B cell (primary cell): ENCODE results near the gene AZIN2. TPM values are rescaled to one million over a fixed set of nuclear protein-coding genes. Genes with fewer than 3 reads are reported as not detected.

Experiments used
- ATAC-seq: fragments of 200-7000 bp; cut with Tn5 transposase; one replicate; pipeline ENCODE4 v1.10.0; 2021; ENCODE audit warnings: low read depth, mild to moderate bottlenecking, moderate number of reproducible peaks, moderate library complexity
- CTCF ChIA-PET: fragments of 350-600 bp; sonication (Branson Sonifier 250); formaldehyde crosslinking; loops from one replicate; lab custom pipeline; 2021; ENCODE audit warnings: antibody characterized with exemption, inconsistent platforms; lab: Charles Lee
- POLR2A ChIA-PET: fragments of 350-600 bp; sonication (Branson Sonifier 250); formaldehyde crosslinking; loops from one replicate; lab custom pipeline; 2021; ENCODE audit warnings: antibody characterized with exemption; lab: Charles Lee
- DNase-seq: peaks from one replicate; pipeline ENCODE4 v3.0.0; 2013
- H2AFZ ChIP-seq: 2 replicates; pipeline ENCODE4 v1.6.1; 2012; ENCODE audit warnings: mild to moderate bottlenecking, low read depth, low read length; ENCODE audit not compliant: insufficient read depth, poor library complexity, severe bottlenecking
- H3K27ac ChIP-seq, 2 donors: 1 replicate in 1 of 2; 2 replicates in 1 of 2; pipeline ENCODE4 v1.5.1; 2012 to 2013; ENCODE audit warnings: low read length in 2 of 2, mild to moderate bottlenecking in 2 of 2, moderate library complexity in 1 of 2
- H3K27me3 ChIP-seq, 4 experiments: fragments of 200-600 bp in 1 of 4; sonication (generic) in 1 of 4; replicated peaks in 1 of 4; 1 replicate in 2 of 4; 2 replicates in 2 of 4; pipeline versions ENCODE4 v1.6.1 to v1.7.0; 2013 to 2016; ENCODE audit warnings: low read length in 3 of 4, mild to moderate bottlenecking in 2 of 4, mixed read lengths in 1 of 4, moderate library complexity in 1 of 4; ENCODE audit not compliant: insufficient read depth in 4 of 4, control insufficient read depth in 3 of 4; ENCODE audit errors: control extremely low read depth in 1 of 4
- H3K36me3 ChIP-seq, 2 experiments: replicated peaks in 1 of 2; 1 replicate in 1 of 2; 2 replicates in 1 of 2; pipeline versions ENCODE4 v1.6.1 to v1.7.1; 2013; ENCODE audit warnings: low read length in 1 of 2; ENCODE audit not compliant: insufficient read depth in 2 of 2, control insufficient read depth in 1 of 2; ENCODE audit errors: control extremely low read depth in 1 of 2, extremely low read depth in 1 of 2
- H3K4me1 ChIP-seq, 2 donors: fragments of 200-600 bp in 1 of 2; sonication (generic) in 1 of 2; 1 replicate in 1 of 2; 2 replicates in 1 of 2; pipeline versions ENCODE4 v1.5.1 to v1.6.1; 2013 to 2017; ENCODE audit warnings: low read length in 2 of 2; ENCODE audit not compliant: control insufficient read depth in 2 of 2, insufficient read depth in 2 of 2
- H3K4me2 ChIP-seq: replicated peaks from 2 replicates; pipeline ENCODE3; 2012; ENCODE audit warnings: mild to moderate bottlenecking, low read depth, low read length; ENCODE audit not compliant: poor library complexity, severe bottlenecking
- H3K4me3 ChIP-seq, 5 experiments: fragments of 200-600 bp in 1 of 5; sonication (generic) in 1 of 5; 1 replicate in 3 of 5; 2 replicates in 2 of 5; pipeline versions ENCODE4 v1.5.1 to v1.7.0; 2011 to 2016; ENCODE audit warnings: low read length in 4 of 5, mild to moderate bottlenecking in 4 of 5, low read depth in 2 of 5, control low read depth in 1 of 5, moderate library complexity in 1 of 5; ENCODE audit not compliant: insufficient read depth in 1 of 5; ENCODE audit errors: control extremely low read depth in 1 of 5, extremely low read depth in 1 of 5
- H3K79me2 ChIP-seq: fragments of 200-600 bp; sonication (generic); one replicate; pipeline ENCODE4 v1.6.0; 2016; ENCODE audit warnings: low read length; ENCODE audit not compliant: control insufficient read depth, insufficient read depth
- H3K9ac ChIP-seq: fragments of 200-600 bp; sonication (generic); 2 replicates; pipeline ENCODE4 v1.6.1; 2017; ENCODE audit warnings: mild to moderate bottlenecking, low read length, moderate library complexity
- H3K9me3 ChIP-seq, 3 donors: one replicate each; pipeline versions ENCODE4 v1.6.1 to v1.7.1; 2013; ENCODE audit warnings: low read length in 2 of 3; ENCODE audit not compliant: control insufficient read depth in 2 of 3, insufficient read depth in 1 of 3; ENCODE audit errors: control extremely low read depth in 1 of 3
- H4K20me1 ChIP-seq: 2 replicates; pipeline ENCODE4 v1.6.0; 2012; ENCODE audit warnings: mild to moderate bottlenecking, low read length; ENCODE audit not compliant: insufficient read depth, control insufficient read depth, poor library complexity, severe bottlenecking
- H3K27ac Mint-ChIP-seq: one replicate; pipeline ENCODE4 v1.8.0; 2021; ENCODE audit warnings: mixed read lengths
- H3K27me3 Mint-ChIP-seq: one replicate; pipeline ENCODE4 v1.8.0; 2021; ENCODE audit warnings: mixed read lengths
- H3K4me1 Mint-ChIP-seq: one replicate; pipeline ENCODE4 v1.8.0; 2021; ENCODE audit warnings: mixed read lengths
- H3K4me3 Mint-ChIP-seq: one replicate; pipeline ENCODE4 v1.8.0; 2021; ENCODE audit warnings: mixed read lengths
- H3K9me3 Mint-ChIP-seq: one replicate; pipeline ENCODE4 v1.8.0; 2022; ENCODE audit warnings: mixed read lengths; ENCODE audit not compliant: insufficient read depth
- EZH2 ChIP-seq: IDR thresholded peaks from 2 replicates; pipeline ENCODE4 v1.6.1; 2012; ENCODE audit warnings: borderline replicate concordance, low read depth, mild to moderate bottlenecking, moderate library complexity, low read length; ENCODE audit not compliant: insufficient read depth, poor library complexity, severe bottlenecking
- WGBS: methylation state at CpG from one replicate; pipeline ENCODE4 v1.1.5; 2013; ENCODE audit warnings: missing lambda C conversion rate; ENCODE audit not compliant: insufficient coverage; 5-methylcytosine and 5-hydroxymethylcytosine counted together
- intact Hi-C: fragments of 100-400 bp; cut with micrococcal nuclease; formaldehyde crosslinking; loops from one replicate; pipeline ENCODE4 v1.10.0; 2022
- polyA plus RNA-seq: library from polyadenylated mRNA; depleted of rRNA; stranded (reverse); fragments of >200 nt; gene quantifications from 2 replicates; pipeline ENCODE4 v1.2.3, GENCODE V29; 2012
- total RNA-seq, 2 donors: library from RNA; stranded (reverse); fragments of 120-200 nt in 1 of 2; gene quantifications; 1 replicate in 1 of 2; 2 replicates in 1 of 2; pipeline versions ENCODE4 v1.2.3 to v1.2.4, GENCODE V29; 2013 to 2022
- TF ChIP-seq, protein P1 (sequence below): fragments of 200-600 bp; IDR thresholded peaks from one replicate; pipeline ENCODE4 v1.8.0; 2022; ENCODE audit warnings: antibody characterized with exemption, mild to moderate bottlenecking

Gene AZIN2
- total and polyA plus RNA-seq, 2 donors (not counting 1 experiment from before 2014, with no cell fraction given), result 0.33 to 5.9 TPM

DNA sequence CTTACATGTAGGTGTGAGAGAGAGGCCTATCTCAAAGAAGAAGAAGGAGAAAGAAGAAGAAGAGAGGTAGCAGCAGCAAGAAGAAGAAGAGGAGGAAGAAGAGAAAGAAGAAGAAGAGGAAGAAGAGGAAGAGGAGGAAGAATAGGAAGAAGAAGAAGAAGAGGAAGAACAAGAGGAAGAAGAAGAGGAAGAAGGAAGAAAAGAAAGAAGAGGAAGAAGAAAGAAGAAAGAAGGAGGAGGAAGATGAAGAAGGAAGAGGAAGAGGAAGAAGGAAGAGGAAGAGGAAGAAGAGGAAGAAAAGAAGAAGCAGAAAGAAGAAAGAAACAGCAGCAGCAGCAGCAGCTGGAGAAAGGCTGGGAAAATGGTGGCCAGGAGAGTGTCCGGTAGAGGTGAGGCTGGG, 10.3 kb upstream of the AZIN2 start:
- H3K9ac ChIP-seq, result no peak overlapping the region
- no peak overlapping the region for H3K4me3 Mint-ChIP-seq
- no peaks in the 10 kb centered on the region for H3K4me1 ChIP-seq
- 100% methylated on average over 1 of the region's 1 CpG for WGBS
- no peaks in the 10 kb centered on the region for H3K27me3 ChIP-seq
- peaks cover 14% of the 10 kb centered on the region for H3K9me3 Mint-ChIP-seq
- H4K20me1 ChIP-seq, result no peaks in the 10 kb centered on the region
- H3K36me3 ChIP-seq, result no peaks in the 10 kb centered on the region
- CTCF ChIA-PET, result interaction anchor here (1.9 kb wide), 1 partner anchor 138 kb away, joined by 6 read pairs; no protein-coding TSS in a partner anchor
- no peak overlapping the region for H2AFZ ChIP-seq
- H3K4me3 ChIP-seq, result no peak overlapping the region
- ATAC-seq (no peak), DNase-seq (no peak)
- no peaks in the 10 kb centered on the region for H3K4me1 Mint-ChIP-seq
- peaks cover 0 to 20% (median 9%) of the 10 kb centered on the region in 3 donors for H3K9me3 ChIP-seq
- H3K27ac Mint-ChIP-seq, result no peak overlapping the region
- POLR2A ChIA-PET, result no interaction called here
- H3K4me2 ChIP-seq, result no peak overlapping the region
- H3K79me2 ChIP-seq, result no peaks in the 10 kb centered on the region
- intact Hi-C loops, result no loop called here
- TF ChIP-seq EZH2, result no peak
- TF ChIP-seq, protein P1, sequence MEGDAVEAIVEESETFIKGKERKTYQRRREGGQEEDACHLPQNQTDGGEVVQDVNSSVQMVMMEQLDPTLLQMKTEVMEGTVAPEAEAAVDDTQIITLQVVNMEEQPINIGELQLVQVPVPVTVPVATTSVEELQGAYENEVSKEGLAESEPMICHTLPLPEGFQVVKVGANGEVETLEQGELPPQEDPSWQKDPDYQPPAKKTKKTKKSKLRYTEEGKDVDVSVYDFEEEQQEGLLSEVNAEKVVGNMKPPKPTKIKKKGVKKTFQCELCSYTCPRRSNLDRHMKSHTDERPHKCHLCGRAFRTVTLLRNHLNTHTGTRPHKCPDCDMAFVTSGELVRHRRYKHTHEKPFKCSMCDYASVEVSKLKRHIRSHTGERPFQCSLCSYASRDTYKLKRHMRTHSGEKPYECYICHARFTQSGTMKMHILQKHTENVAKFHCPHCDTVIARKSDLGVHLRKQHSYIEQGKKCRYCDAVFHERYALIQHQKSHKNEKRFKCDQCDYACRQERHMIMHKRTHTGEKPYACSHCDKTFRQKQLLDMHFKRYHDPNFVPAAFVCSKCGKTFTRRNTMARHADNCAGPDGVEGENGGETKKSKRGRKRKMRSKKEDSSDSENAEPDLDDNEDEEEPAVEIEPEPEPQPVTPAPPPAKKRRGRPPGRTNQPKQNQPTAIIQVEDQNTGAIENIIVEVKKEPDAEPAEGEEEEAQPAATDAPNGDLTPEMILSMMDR, result no peak
- H3K27ac ChIP-seq, result no peak overlapping the region
- H3K27me3 Mint-ChIP-seq, result peaks cover 9% of the 10 kb centered on the region

DNA sequence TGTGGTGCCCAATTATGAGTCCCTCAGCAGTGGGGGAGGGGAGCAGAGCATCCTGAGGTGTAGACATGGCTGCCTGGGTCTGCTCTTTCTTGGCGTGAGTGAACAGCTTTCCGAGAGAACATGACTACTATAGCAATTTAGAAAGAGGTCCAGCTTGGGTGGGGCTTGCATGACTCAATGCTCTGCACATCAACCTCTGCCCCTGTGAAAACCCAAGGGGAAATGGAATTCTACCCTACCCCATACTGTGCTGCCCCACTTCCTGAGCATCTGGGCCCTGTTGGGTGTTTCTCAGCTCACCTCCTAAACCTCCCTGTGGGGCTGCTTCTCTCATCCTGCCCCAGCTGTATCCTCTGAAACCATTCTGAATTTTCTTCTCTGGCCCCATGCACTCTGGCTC, 8.2 kb upstream of the AZIN2 start:
- CTCF ChIA-PET, result no interaction called here
- DNase-seq (no peak), ATAC-seq (no peak)
- no peak overlapping the region for H3K4me3 ChIP-seq
- H3K4me3 Mint-ChIP-seq, result no peak overlapping the region
- H3K27me3 Mint-ChIP-seq, result peaks cover 2% of the 10 kb centered on the region
- H3K4me1 ChIP-seq, result no peaks in the 10 kb centered on the region
- H3K27ac ChIP-seq, result no peak overlapping the region
- no peaks in the 10 kb centered on the region for H3K4me1 Mint-ChIP-seq
- 100% methylated on average over 1 of the region's 2 CpGs for WGBS
- H2AFZ ChIP-seq, result no peak overlapping the region
- H3K79me2 ChIP-seq, result no peaks in the 10 kb centered on the region
- no peaks in the 10 kb centered on the region for H3K36me3 ChIP-seq
- H3K9me3 ChIP-seq, result peaks cover 0 to 18% (median 0%) of the 10 kb centered on the region in 3 donors
- TF ChIP-seq, protein P1, result no peak
- TF ChIP-seq EZH2, result no peak
- intact Hi-C loops, result no loop called here
- no peaks in the 10 kb centered on the region for H4K20me1 ChIP-seq
- H3K27me3 ChIP-seq, result no peaks in the 10 kb centered on the region
- no peak overlapping the region for H3K4me2 ChIP-seq
- no peak overlapping the region for H3K9ac ChIP-seq
- no peak overlapping the region for H3K27ac Mint-ChIP-seq
- POLR2A ChIA-PET, result interaction anchor here (0.5 kb wide), 1 partner anchor 16 kb away, joined by 6 read pairs; no protein-coding TSS in a partner anchor
- H3K9me3 Mint-ChIP-seq, result peaks cover 6% of the 10 kb centered on the region
